GM18870 (cell line): ENCODE results near the gene EVL.

ENCODE experiments used
- ATAC-seq: cut with Tn5 transposase; IDR thresholded peaks from one replicate; pipeline ENCODE4 v1.9.1; 2021; ENCODE audit warnings: moderate library complexity; ENCODE audit not compliant: unreplicated experiment

Gene EVL

DNA sequence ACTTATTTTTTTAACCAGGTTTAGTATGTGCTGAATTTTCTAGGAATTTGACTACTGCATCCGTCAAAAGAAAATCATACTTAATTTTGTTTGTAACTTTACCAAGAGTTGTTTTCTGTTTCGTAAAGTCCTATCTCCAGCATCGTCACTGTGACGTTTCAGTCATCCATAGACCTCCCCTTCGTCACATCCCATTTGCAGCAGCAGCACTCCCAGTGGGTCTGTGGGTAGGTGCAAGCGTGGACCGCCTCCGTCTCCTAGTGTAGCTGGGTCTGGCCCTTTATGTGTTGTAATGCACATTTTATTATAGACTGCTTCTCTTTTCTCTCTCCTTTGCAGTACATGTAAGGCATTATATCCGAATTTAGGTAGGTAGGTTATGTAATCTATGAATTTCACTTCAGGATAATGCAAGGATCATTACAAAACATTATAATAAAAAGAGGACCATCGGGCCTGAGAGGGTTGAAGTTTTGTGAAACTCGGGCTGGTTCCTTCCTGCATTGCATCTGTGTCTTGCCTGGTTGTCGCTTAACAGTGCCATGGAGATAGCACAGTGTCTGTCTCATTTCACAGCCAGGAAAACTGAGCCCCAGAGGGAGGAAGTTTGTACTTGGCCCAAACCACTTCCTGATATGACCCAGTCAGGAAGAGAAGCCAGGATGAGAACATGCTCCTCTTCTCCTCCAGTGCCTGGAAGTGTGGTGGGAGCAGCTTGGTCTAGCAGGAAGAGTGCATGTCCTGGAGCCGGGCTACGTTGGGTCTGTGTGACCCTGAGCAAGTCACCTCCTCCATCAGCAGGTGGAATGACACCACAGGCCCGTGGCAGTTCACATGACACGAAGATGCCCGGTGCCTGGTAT lies 41.3 kb downstream of the EVL start:
- no peak for ATAC-seq

DNA sequence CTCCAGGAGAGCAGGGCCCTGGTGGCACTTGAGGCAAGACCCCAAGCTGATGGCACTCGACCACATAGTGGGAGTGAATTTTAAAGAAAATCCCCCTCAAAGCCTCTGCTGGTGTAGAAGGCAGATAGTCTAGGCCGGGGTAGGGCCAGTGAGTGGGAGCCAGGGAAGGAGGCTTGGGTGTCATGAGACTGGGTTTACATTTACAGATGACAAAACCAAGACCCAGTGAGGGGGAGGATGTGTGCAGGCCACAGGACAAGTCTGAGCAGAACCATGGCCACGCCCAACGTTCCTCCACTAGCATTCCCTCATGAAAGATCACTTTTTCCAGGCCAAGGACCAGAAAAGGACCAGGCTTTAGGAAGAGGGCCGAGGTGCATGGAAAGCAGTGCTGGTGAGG lies 42.0 kb downstream of the EVL start:
- no peak for ATAC-seq

DNA sequence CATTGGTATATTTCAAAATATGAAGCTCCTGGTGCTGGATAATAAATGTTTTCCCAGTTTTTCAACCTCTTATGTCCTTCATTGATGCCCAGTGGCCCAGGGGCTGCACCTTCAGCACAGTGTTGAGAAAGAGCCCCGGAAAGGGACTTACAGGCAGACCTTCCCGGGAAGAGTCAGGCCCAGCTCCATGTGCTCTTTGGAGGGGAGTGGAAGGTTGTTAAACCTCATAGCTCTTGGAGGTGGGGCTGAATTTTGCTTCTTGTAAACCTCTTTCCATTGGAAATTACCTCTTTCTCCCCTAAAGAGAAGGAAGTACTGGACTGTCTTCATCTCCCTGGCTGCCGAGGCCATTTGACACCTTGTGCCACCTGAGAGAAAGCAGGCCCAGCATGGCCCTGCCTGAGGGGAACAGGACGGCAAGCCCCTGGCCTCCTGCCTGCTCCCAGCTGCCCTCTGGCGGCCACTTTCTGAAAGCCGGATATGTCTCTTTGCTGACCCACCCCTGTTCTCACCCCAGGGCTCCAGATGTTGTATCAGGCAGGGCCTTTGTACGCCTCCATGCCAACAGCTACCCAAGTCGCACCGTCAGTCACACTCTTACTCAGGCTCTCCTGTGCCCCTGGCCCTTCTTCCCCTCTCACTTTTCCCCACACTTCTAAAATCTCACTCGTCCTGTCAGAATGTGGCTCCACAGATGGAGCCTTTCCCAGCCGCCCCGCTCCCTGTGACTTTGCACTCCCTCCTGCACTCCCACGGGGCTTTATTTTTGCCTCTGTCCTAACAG lies 43.0 kb downstream of the EVL start:
- ATAC-seq = no peak

DNA sequence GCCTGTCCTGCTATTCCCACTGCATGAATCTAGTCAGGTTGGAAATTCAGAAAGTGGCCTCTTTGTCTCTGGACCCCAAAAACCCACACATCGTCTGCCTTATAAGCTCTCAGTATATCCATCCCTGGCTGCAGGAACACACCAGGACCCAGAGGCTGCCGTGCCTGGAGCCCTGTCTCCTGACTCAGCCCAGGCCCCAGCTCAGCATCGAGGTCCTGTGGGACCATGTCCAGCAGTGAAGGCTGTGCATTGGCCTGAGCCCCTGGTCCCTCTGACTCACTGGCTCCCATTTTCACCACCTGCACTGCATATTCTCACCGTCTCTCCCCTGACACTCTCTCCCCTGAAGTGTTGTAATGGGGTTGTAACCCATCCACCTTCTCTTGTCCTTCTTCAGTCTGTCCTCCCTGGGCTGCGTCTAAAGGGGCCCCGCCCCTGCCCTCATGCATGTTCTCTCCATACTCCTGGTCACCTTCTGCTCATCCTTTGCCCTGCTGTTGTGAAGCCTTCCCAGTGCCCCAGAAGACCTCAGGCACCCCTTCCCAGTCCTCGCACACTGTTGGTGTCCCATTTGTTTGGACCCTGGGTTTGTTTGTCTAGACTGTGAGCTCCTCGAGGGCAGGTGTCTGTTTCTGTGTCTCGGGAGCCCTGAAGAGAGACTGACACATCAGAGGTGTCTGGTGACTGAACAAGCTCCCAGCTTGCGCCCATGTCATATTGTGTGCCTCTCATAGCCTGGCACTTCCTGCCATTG lies 43.8 kb downstream of the EVL start:
- no peak for ATAC-seq

DNA sequence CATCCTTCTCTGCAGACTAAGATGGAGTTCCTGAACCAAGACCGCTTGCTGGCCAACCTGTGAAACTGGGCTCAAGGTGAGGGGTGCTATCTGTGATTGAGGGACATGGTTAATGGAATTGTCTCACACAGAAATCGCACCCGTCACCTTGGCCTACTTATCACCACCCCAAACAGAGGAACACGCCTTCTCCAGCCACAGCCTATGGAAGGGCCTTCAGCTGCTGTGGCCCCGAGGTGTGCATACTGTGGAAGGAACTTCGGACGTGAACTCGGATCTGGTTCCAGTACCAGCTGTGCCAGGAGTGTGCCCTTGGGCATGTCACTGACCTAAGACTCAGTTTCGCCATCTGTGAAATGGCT lies 44.4 kb downstream of the EVL start:
- no peak for ATAC-seq

DNA sequence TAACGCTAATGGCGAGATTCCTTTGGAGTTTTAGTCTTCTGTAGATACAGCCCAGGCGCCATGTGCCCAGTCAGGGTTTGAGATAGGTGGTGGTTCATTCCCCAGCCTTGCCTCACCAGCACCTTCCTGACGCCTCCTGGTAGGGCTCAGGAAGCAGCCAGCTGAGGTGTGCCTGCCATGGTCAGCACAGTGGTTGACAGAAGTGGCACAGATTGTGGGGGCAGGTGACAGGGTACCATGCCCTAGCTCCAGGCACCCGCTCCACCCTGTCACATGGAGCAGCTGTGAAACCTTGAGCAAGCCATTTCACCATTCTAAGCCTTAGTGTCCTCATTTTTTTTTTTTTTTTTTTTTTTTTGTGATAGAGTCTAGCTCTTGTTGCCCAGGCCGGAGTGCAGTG lies 45.6 kb downstream of the EVL start:
- no peak for ATAC-seq

DNA sequence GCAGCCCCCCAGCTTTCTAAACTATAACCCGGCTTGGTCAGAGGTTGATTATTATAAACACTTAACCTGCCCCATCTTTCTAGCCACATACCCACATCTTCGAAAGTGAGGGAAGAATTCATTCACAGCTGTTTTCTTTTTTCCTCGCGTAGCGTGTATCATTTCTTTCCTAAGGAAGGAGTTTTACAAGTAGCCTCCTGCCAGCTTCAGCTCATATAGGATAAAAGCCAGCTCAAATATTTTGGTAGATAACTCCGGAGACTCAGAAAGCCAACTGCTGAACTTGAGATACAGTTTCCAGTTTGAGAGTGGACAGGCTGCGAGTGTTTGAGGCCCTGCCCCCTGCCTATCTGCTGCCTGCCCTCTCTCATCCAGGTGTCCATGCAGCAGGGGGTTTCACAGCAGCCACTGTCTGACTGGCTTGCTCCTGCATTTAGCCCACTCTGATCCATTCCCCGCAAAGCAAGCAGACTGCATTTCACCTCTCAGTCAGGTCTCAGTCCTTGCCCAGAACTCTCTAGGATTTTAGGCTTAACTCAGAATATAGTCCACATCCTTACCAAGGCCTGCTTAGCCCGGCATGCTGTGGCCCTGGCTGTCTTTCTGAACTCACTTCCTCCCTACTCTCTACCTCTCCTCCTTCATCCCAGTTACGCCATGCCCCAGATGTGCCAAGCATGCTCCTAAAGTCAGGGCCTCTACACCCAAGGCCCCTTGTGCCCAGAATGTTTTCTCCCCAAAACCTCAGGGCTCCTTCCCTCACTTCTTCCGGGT lies 46.9 kb downstream of the EVL start:
- ATAC-seq = no peak

DNA sequence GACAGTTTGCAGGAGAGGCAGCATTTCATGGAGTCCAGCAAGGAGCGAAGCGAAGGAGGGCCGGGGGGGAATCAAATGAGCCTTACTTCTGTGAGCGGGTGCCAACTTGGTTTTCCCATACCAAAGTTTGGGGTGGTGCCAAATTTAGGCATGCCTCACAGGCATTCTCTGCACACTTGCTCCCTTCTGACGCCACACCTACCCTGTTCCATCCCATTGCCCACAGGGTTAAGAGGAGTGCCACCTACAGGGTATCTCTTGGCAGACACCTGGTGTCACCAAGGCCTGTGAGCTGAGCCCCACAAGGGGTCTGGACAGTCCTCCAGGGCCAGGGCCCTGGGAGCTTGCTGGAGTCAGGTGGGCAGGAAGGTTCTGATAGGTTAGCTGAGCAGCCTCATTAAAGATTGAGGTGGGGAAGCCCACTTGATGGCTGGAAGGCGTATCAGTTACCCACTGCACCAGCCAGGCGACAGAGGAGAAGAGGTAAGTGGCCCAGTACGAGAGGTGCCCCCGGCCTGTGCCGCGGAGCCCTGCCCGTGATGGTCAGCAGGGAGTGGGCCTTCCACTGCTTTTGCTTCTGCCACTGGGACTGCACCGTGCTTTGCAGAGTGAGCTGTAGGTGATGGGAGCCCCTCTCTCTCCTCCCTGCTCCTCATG lies 49.0 kb downstream of the EVL start:
- no peak for ATAC-seq

DNA sequence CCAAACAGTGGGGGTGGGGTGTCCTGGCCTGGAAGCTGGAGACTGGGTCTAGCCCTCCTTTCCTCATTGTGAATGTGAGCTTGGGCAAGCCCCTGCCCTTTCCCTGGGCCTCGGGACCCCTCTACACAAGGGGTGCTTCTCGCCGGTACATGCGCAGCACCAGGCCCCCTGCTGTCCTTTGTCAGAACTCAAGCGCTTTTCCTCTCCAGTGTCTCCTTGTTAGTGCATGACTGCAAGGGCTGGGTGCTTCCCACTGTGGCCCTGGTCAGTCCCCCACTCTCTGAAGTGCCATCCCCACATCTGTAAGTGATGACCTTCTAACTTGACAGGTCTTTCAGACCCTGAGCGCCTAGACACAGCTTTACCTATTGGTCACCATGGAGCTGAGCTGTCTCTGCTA lies 50.0 kb downstream of the EVL start:
- ATAC-seq = no peak

DNA sequence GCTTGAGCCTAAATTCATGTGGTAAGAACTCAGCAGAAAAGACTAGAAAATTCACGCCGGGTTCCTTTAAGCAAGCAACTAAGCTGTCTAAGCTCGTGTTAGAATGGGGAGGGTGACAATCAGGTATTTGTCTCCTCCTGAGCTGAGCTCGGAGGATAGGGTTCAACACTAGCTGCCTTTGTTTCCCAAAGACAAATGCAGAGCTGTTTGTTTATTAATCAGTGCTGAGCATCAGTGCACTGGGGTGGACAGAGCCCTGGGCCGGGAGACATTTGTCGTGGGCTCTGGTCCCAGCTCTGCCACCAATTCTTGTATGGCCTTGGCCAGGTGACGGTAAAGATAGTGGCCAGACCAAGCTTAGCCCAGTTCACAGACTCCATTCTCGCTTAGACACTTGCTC lies 50.5 kb downstream of the EVL start:
- no peak for ATAC-seq

DNA sequence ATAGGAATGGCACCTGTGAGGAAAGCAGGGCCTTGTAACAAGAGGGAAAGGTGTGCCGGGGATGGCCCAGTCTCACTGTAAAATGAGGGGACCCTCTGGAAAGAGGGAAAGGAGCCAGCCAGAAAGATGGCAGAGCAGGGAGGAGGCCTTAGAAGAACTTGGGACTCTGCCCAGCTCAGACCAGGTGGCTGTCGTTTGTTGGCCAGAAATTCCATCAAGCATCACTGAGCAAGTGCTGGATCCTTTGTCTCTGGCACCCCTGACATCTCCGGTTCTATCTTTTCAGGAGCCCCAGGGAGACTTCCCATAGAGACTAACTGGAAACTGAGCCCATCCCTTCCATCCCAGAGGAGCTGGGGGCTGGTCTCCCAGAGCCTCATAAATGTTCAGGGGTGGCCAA lies 50.9 kb downstream of the EVL start:
- ATAC-seq = no peak

DNA sequence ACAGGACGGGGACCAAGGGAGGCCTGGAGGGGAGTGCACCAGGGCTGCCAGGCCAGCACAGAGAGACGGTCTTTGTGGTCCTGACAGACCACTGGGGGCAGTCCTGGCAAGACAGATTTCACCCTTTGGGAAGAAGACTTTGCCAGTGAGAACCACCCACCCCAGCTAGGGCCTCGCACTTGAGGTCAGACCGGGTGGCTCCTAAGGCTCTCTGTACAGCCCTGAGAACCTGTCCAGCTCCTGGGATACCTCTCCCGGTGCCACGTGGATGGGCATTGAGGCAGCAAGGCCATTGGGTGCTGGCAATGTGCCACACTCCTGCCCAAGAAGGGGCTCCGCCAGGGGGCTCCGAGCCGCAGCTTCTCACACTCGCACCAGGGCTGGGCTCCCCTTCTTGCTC lies 51.8 kb downstream of the EVL start:
- no peak for ATAC-seq

DNA sequence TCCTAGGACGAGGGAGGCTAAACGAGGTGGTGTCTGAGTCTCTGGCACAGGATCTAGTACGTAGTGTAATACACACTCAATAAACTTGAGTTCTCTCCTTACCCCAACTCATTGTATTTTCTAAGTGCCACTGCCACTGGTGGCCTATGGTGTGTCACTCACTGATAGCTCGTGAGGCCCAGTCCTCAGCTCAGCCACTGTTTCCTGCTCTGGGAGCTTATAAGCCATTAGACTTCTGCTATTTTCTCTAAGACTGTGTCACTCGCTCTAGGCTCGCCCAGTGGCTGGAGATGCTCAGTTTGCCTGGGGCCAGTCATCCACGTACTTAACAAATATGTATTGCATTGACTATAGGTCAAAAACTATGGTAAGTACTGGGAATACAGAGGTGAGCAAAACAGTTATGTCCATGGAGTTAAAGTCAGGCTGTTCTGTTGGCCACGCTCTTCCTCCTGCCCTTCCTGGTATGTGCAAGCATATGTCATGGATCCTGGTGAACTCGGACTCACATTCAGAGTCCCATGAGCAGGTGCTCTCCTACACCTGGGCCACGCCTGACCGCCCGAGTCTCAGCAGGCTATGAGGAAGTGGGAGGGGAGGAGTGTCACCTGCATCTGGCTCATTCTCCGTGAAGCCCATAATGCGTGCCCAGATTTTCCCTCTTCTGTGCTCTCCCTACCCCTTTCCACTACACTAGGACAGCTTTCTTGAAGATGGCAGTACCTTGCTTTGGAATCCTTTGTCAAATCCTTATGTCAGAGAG lies 52.6 kb downstream of the EVL start:
- ATAC-seq = no peak

DNA sequence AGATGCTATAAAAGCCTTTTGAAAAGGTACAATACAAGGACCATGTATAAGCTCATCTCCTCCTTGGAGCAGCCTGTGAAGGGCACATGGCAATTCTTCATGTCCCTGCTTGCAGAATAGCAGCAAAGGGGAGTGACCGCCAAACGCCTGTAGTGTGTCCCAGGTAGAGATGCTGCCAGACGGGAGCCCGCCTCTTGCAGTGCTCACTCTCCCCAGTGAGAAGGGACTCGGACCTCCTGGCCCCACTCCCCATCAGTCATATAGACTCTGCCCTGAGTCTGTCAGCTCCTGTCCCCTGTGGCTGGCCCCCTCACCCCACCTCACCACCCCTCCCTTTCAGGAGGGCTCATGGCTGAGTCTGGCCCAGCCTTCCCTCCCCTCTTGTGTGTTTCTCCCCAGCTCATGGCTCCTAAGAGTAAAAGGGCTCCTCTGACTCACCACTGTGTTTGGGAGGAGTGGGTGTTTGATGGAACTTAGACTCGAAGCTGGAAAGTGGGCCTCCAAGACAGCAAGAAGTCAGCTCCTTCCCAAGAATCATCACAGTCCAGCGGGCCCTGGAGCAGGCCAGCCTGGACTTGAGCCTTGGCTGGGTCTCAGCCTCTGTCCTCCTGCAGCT lies 53.3 kb downstream of the EVL start:
- ATAC-seq = no peak

DNA sequence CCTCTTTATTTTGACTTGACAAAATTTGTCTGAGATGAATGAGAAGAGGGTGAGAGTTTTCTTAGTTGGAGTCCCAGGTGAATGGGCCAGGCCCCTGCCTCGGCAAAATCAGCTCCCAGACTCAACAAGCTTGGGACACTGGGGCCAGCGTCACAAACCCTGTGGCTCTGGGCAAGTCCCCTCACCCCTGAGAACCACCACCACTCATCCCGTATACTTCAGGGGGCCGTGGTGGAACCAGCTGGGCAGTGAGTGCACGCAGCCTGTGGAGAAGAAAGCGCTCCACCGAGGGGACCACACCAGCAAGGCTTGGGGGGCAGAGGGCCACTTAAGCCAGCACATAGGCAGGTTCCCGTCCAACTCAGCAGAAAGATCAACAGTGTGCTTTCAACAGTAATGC lies 54.0 kb downstream of the EVL start:
- ATAC-seq = no peak

DNA sequence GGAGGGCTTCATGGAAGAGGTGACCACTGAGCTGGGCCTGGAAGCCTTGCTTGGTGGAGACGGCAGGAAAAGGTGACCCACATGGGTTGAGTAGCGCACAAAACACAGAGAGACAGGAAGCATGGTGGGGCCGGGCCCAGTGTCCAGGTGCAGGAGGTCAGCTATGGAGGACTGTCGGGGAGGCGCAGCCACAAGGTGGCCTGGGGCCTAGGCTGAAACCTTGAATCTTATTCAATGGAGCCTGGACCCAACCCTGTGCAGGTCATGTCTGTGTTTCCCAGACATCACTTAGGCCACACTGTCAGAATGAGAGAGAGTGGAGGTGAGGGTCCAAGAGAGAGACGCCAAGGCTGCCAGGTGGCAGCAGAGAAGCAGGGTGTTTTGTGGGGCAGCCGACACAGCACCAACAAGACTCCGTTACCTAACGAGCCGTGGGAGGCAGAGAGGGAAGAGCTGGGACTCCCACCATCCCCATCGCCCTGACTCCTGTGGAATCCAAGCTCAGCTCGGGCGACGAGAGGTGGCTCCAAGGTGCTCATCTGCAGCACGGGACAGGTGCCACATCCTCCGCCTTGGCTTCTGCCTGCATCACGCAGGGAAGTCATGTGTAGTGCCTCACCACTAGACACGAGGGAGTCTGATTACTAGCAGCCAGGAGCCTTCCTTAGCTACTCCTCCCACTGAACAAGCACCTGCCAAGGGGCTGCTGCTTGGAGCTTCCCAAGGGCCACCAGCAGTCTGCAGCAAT lies 55.5 kb downstream of the EVL start:
- no peak for ATAC-seq

DNA sequence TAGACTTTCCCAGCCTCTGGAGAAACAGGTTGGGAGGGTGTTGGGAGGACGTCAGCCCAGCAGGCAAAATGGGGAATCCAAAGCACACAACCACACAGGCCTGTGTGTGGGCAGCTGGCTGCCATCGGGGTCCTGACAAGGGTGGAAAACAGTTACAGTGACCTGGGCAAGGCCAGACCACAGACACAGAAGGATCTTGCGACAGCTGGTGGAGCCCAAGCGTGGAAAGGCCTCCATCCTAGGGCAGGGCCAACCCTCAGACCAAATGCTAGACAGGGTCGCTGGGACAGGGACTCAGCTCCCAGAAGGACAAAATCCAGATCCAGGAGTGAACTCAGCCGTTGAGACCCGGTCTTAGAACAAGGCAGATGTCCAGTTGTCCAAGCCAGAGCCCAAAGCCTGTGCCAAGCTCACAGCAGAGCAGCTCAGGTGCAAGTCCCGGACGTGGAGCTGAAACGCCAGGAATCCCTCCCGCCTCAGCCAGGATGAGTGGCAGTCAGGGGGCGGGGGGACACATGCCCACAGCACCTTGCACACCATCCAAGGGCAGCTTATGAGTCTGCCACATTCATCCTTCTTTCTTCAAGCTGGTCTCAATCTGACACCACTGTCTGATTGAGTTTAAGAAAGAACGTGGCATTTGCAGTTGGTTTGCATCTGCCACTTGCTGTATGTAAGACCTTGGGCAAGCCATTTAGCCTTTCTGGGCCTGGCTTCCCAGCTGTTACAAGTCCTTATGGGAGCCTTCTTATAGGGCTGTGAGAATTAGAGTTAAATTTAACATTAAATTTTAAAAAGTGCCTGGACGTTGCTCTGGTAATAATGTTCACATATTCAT lies 56.6 kb downstream of the EVL start:
- no peak for ATAC-seq
